Chondrocyte (in vitro differentiated cells): ENCODE results near the gene LCNL1. TPM values are rescaled to one million over a fixed set of nuclear protein-coding genes. Genes with fewer than 3 reads are reported as not detected.

Experiments
- DNase-seq: peaks from one replicate; pipeline ENCODE4 v3.0.0; 2021; ENCODE audit warnings: mixed read lengths, low spot score
- H3K27ac Mint-ChIP-seq: one replicate; pipeline ENCODE4 v1.8.0; 2021; ENCODE audit warnings: mild to moderate bottlenecking, moderate library complexity, mixed read lengths; ENCODE audit not compliant: unreplicated experiment
- H3K27me3 Mint-ChIP-seq: 2 replicates; pipeline ENCODE4 v1.8.0; 2021; ENCODE audit warnings: low read depth, mixed read lengths
- H3K36me3 Mint-ChIP-seq: 2 replicates; pipeline ENCODE4 v1.8.0; 2021; ENCODE audit warnings: low read depth, mixed read lengths
- H3K4me1 Mint-ChIP-seq: 2 replicates; pipeline ENCODE4 v1.8.0; 2021; ENCODE audit warnings: low read depth, mild to moderate bottlenecking, mixed read lengths
- H3K4me3 Mint-ChIP-seq: one replicate; pipeline ENCODE4 v1.8.0; 2021; ENCODE audit warnings: mild to moderate bottlenecking, moderate library complexity, mixed read lengths; ENCODE audit not compliant: unreplicated experiment
- H3K9me3 Mint-ChIP-seq: 2 replicates; pipeline ENCODE4 v1.8.0; 2021; ENCODE audit warnings: low read depth, mixed read lengths
- total RNA-seq: library from RNA; stranded (reverse); gene quantifications from 3 replicates; pipeline ENCODE4 v1.2.1, GENCODE V29; 2021
- TF ChIP-seq, protein P1 (sequence below): fragments of 200-600 bp; sonication (generic); IDR thresholded peaks from 2 replicates; pipeline ENCODE4 v1.5.0; 2021; ENCODE audit warnings: antibody characterized with exemption, mild to moderate bottlenecking, moderate library complexity

Gene LCNL1
- total RNA-seq, 1 donor from 2014 or later, result 5.2 TPM

DNA sequence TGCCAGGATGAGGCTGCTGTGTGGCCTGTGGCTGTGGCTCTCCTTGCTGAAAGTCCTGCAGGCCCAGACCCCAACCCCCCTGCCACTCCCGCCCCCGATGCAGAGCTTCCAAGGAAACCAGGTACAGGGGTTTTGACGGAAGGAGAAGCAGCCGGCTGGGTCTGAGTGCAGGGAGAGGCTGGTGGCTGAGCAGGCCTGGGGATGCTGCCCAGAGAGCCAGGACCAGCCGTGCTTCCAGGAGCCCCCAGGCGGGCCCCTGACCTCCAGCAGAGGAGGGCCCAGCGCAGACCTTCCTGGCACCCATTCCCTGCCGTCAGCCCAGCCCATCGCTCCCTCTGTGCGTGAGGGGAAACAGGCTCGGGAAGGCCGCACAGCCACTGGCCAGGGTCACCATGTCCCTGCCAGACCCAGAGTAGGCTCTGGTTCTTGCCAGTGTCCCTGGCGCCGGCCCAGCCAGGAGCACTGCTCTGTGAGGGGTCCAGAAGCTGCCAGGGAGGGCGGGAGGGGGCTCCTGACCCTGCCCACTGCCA is 30.4 kb upstream of the LCNL1 start:
- TF ChIP-seq, protein P1, sequence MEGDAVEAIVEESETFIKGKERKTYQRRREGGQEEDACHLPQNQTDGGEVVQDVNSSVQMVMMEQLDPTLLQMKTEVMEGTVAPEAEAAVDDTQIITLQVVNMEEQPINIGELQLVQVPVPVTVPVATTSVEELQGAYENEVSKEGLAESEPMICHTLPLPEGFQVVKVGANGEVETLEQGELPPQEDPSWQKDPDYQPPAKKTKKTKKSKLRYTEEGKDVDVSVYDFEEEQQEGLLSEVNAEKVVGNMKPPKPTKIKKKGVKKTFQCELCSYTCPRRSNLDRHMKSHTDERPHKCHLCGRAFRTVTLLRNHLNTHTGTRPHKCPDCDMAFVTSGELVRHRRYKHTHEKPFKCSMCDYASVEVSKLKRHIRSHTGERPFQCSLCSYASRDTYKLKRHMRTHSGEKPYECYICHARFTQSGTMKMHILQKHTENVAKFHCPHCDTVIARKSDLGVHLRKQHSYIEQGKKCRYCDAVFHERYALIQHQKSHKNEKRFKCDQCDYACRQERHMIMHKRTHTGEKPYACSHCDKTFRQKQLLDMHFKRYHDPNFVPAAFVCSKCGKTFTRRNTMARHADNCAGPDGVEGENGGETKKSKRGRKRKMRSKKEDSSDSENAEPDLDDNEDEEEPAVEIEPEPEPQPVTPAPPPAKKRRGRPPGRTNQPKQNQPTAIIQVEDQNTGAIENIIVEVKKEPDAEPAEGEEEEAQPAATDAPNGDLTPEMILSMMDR, result no peak
- H3K27ac Mint-ChIP-seq, result no peak overlapping the region

DNA sequence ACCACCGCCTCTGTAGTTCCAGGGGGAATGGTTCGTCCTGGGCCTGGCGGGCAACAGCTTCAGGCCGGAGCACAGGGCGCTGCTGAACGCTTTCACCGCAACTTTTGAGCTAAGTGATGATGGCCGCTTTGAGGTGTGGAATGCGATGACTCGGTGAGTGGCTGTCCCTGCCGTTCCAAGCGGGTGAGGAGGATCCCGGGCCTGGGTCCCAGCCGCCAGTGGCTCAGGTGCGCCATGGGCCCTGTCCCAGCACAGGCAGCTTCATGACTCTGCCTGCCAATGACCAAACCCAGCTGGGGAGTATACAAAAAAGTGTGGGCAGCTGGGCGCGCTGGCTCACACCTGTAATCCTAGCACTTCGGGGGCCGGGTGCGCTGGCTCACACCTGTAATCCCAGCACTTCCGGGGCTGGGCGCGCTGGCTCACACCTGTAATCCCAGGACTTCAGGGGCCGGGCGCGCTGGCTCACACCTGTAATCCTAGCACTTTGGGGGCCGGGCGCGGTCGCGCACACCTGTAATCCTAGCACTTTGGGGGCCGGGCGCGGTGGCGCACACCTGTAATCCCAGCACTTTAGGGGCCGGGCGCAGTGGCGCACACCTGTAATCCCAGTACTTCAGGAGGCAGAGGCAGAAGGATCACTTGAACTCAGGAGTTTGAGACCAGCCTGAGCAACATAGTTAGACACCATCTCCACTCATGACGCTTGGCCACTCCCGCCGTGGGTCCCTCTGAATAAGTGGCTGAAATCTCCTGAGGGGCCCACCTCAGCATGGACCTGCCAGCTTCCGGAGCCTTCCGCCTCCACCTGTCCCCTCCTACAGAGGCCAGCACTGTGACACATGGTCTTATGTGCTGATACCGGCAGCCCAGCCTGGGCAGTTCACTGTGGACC is 29.7 kb upstream of the LCNL1 start:
- TF ChIP-seq, protein P1, result no peak
- no peaks in the 10 kb centered on the region for H3K36me3 Mint-ChIP-seq
- peaks cover 5% of the 10 kb centered on the region for H3K4me1 Mint-ChIP-seq
- H3K4me3 Mint-ChIP-seq, result no peak overlapping the region
- DNase-seq, result no peak
- no peak overlapping the region for H3K27ac Mint-ChIP-seq
- peaks cover 2% of the 10 kb centered on the region for H3K27me3 Mint-ChIP-seq
- peaks cover 3% of the 10 kb centered on the region for H3K9me3 Mint-ChIP-seq

More for the DNA sequence above, 30.4 kb upstream of the LCNL1 start:
- DNase-seq, result no peak
- Mint-ChIP-seq H3K4me3 (no peak overlapping the region), H3K27me3 (peaks cover 2% of the 10 kb centered on the region), H3K9me3 (peaks cover 3% of the 10 kb centered on the region), H3K4me1 (peaks cover 6% of the 10 kb centered on the region), H3K36me3 (no peaks in the 10 kb centered on the region)

DNA sequence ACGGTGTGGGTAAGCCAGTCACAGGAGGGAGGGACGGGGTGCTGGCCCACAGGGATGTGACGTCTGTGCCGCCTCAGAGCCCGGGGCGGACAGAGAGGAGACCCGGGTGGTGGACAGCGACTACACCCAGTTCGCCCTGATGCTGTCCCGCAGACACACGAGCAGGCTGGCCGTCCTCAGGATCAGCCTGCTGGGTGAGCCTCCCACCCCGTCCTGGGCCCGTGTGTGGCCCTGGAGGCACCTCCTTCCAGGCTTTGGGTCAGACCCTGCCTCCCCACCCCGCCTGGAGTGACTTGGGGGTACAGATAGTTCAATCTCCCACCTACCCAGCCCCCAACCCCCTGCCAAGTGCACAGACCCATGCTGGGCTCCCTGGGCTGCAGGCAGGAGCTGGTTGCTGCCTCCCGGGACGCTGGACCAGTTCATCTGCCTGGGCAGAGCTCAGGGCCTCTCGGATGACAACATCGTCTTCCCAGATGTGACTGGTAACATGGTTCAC is 29.0 kb upstream of the LCNL1 start:
- peaks cover 3% of the 10 kb centered on the region for H3K4me1 Mint-ChIP-seq
- H3K27me3 Mint-ChIP-seq, result peaks cover 2% of the 10 kb centered on the region
- no peaks in the 10 kb centered on the region for H3K36me3 Mint-ChIP-seq
- H3K9me3 Mint-ChIP-seq, result peaks cover 3% of the 10 kb centered on the region
- no peak for DNase-seq
- TF ChIP-seq, protein P1, result no peak
- no peak overlapping the region for H3K4me3 Mint-ChIP-seq
- H3K27ac Mint-ChIP-seq, result no peak overlapping the region

DNA sequence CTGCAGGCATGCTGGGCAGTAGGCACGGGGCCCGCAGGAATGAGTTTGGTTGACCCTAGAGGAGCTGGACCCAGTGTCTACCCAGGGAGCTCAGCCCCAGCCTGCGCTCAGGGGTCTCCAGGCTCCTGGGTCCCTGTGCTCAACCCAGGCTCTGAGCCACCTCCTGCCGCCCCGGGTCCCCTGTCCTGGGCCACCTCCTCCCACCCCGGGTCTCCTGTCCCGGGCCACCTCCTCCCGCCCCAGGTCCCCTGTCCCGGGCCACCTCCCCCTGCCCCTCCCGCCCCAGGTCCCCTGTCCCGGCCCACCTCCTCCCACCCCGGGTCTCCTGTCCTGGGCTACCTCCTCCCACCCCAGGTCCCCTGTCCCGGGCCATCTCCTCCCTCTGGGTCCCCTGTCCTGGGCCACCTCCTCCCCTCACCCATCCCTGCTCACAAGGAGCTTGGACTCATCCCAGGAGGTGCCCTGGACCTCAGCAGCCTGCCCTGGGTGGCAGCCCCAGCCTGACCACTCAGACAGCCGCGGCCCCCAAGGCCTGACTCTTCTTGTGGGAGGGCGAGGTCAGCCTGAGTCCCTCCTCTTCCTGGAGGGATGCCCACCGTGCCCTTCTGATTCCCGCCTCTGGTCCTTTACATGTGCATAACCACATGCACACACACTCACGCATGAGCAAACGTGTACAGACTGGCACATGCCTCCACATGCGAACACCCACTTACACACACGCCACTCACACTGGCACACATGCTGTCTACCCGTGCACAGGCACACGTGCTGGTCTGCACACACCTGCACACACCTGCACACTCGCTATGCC is 28.3 kb upstream of the LCNL1 start:
- H3K27ac Mint-ChIP-seq, result no peak overlapping the region
- H3K27me3 Mint-ChIP-seq, result peaks cover 2% of the 10 kb centered on the region
- peaks cover 3% of the 10 kb centered on the region for H3K4me1 Mint-ChIP-seq
- H3K4me3 Mint-ChIP-seq, result no peak overlapping the region
- TF ChIP-seq, protein P1, result no peak
- H3K9me3 Mint-ChIP-seq, result peaks cover 3% of the 10 kb centered on the region
- H3K36me3 Mint-ChIP-seq, result no peaks in the 10 kb centered on the region
- no peak for DNase-seq
